Parathyroid adenoma (tissue), 2 donors: ENCODE results near the gene LMOD1.

Source experiments
- H2AFZ ChIP-seq: fragments of 300-600 bp; sonication (generic); one replicate; pipeline ENCODE4 v1.7.0; 2017; ENCODE audit warnings: antibody characterized with exemption, mild to moderate bottlenecking
- H3K27ac ChIP-seq: fragments of 300-600 bp; sonication (generic); one replicate; pipeline ENCODE4 v1.7.0; 2017
- H3K27me3 ChIP-seq: fragments of 300-600 bp; sonication (generic); one replicate; pipeline ENCODE4 v1.7.0; 2017; ENCODE audit warnings: low read length; ENCODE audit not compliant: control insufficient read depth, insufficient read depth
- H3K36me3 ChIP-seq: fragments of 300-600 bp; sonication (generic); one replicate; pipeline ENCODE4 v1.7.0; 2017; ENCODE audit warnings: low read length; ENCODE audit not compliant: control insufficient read depth, insufficient read depth
- H3K4me1 ChIP-seq: fragments of 300-600 bp; sonication (generic); one replicate; pipeline ENCODE4 v1.7.0; 2017; ENCODE audit warnings: control low read depth
- H3K4me2 ChIP-seq: fragments of 300-600 bp; sonication (generic); one replicate; pipeline ENCODE4 v1.7.0; 2017; ENCODE audit warnings: low read length
- H3K4me3 ChIP-seq: fragments of 300-600 bp; sonication (generic); one replicate; pipeline ENCODE4 v1.7.0; 2017; ENCODE audit warnings: low read depth, low read length
- H3K79me2 ChIP-seq: fragments of 300-600 bp; sonication (generic); one replicate; pipeline ENCODE4 v1.7.0; 2017; ENCODE audit warnings: control low read depth
- H3K9ac ChIP-seq: fragments of 300-600 bp; sonication (generic); one replicate; pipeline ENCODE4 v1.7.0; 2017; ENCODE audit warnings: mild to moderate bottlenecking
- H3K9me3 ChIP-seq: fragments of 300-600 bp; sonication (generic); one replicate; pipeline ENCODE4 v1.7.0; 2017; ENCODE audit warnings: low read length; ENCODE audit not compliant: control insufficient read depth
- CTCF ChIP-seq: fragments of 300-600 bp; sonication (generic); IDR thresholded peaks from one replicate; pipeline ENCODE4 v1.7.0; 2017; ENCODE audit warnings: antibody characterized with exemption, mild to moderate bottlenecking
- donor health status: primary hyperparathyroidism.

The LMOD1 gene

GRCh38 chr1:201890806-201891450, 55.4 kb downstream of the LMOD1 start:
- Histone ChIP-seq H3K9ac (no peak overlapping the region), H3K9me3 (no peaks in the 10 kb centered on the region), H3K4me3 (no peak overlapping the region), H3K36me3 (no peaks in the 10 kb centered on the region), H3K27me3 (no peaks in the 10 kb centered on the region), H2AFZ (no peak overlapping the region), H3K79me2 (no peaks in the 10 kb centered on the region), H3K27ac (no peak overlapping the region), H3K4me1 (peaks cover 2% of the 10 kb centered on the region), H3K4me2 (no peak overlapping the region)
- TF ChIP-seq CTCF, result no peak

GRCh38 chr1:201890223-201890622, 56.1 kb downstream of the LMOD1 start:
- Histone ChIP-seq H3K4me3 (no peak overlapping the region), H3K27me3 (no peaks in the 10 kb centered on the region), H3K27ac (no peak overlapping the region), H3K9ac (no peak overlapping the region), H2AFZ (no peak overlapping the region), H3K9me3 (no peaks in the 10 kb centered on the region), H3K4me1 (peaks cover 2% of the 10 kb centered on the region), H3K36me3 (no peaks in the 10 kb centered on the region), H3K4me2 (no peak overlapping the region), H3K79me2 (no peaks in the 10 kb centered on the region)
- TF ChIP-seq CTCF, result no peak

- no peaks in the 10 kb centered on the region for H3K9me3 ChIP-seq
- H3K9ac ChIP-seq, result no peak overlapping the region
- peak overlapping the region; percentile 98 for H3K4me2 ChIP-seq
- no peaks in the 10 kb centered on the region for H3K79me2 ChIP-seq
- peak overlapping the region; percentile 90 for H3K4me3 ChIP-seq
- H3K4me1 ChIP-seq, result peaks cover 2% of the 10 kb centered on the region
- H2AFZ ChIP-seq, result peak overlapping the region; percentile 82
- H3K27me3 ChIP-seq, result no peaks in the 10 kb centered on the region
- TF ChIP-seq CTCF, result no peak
- no peaks in the 10 kb centered on the region for H3K36me3 ChIP-seq
- peak overlapping the region; percentile 6 for H3K27ac ChIP-seq
These were observed 57.0 kb downstream of the LMOD1 start for GRCh38 chr1:201889090-201889968.

GRCh38 chr1:201888282-201889089, 57.9 kb downstream of the LMOD1 start, which contains the start of gene SHISA4:
TSS of gene SHISA4 (plus strand) at chr1:201888898. CDS start at chr1:201888995, 97 bp downstream.
- Histone ChIP-seq H2AFZ (peak within 1 kb of the TSS; percentile 82), H3K9ac (no peak within 1 kb of the TSS), H3K27ac (peak within 1 kb of the TSS; percentile 6), H3K79me2 (no peaks in the 10 kb centered on the region), H3K9me3 (no peaks in the 10 kb centered on the region), H3K4me2 (peak within 1 kb of the TSS; percentile 98), H3K36me3 (no peaks in the 10 kb centered on the region), H3K27me3 (no peaks in the 10 kb centered on the region), H3K4me3 (peak within 1 kb of the TSS; percentile 90), H3K4me1 (peaks cover 2% of the 10 kb centered on the region)
- no peak for TF ChIP-seq CTCF
